GM10248 (cell line): Measurements from ENCODE around the gene LYRM2.

ENCODE experiments used
- CTCF ChIA-PET: fragments of 300-600 bp; sonication (Branson Sonifier 250); formaldehyde crosslinking; extraction: SDS; loops from one replicate; lab custom pipeline; 2021; ENCODE audit warnings: antibody characterized with exemption; lab: Yijun Ruan, JAX
- POLR2A ChIA-PET: fragments of 350-650 bp; sonication (Branson Sonifier 250); formaldehyde crosslinking; extraction: SDS; loops from one replicate; lab custom pipeline; 2020; ENCODE audit warnings: antibody characterized with exemption; lab: Yijun Ruan, JAX
- DNase-seq: peaks from one replicate; pipeline ENCODE4 v3.0.0; 2012; ENCODE audit errors: extremely low spot score
- CTCF ChIP-seq: IDR thresholded peaks from 2 replicates; pipeline ENCODE4 v1.5.1; 2012; ENCODE audit warnings: mild to moderate bottlenecking, low read depth; ENCODE audit errors: extremely low read depth, missing control alignments, control extremely low read depth

The LYRM2 gene

GRCh38 chr6:89583559-89583958 is 55.0 kb downstream of the LYRM2 start:
- ChIA-PET CTCF (interaction anchor here (1.1 to 1.2 kb wide), 2 partner anchors 11 to 15 kb away, joined by 3 to 5 read pairs; no protein-coding TSS in a partner anchor), POLR2A (no interaction called here)
- DNase-seq = no peak
- TF ChIP-seq CTCF = no peak

GRCh38 chr6:89582669-89583325 is 55.8 kb downstream of the LYRM2 start:
- TF ChIP-seq CTCF = no peak
- ChIA-PET CTCF (interaction anchor here (2.2 kb wide), 1 partner anchor 10 kb away, joined by 6 read pairs; no protein-coding TSS in a partner anchor), POLR2A (no interaction called here)
- no peak for DNase-seq

GRCh38 chr6:89581689-89582088 is 56.9 kb downstream of the LYRM2 start:
- no peak for TF ChIP-seq CTCF
- POLR2A ChIA-PET = no interaction called here
- no peak for DNase-seq
- CTCF ChIA-PET = interaction anchor here (1.1 to 2.2 kb wide), 2 partner anchors 9 to 28 kb away, joined by 4 to 6 read pairs; no protein-coding TSS in a partner anchor

- no peak for TF ChIP-seq CTCF
- ChIA-PET POLR2A (no interaction called here), CTCF (interaction anchor here (1.1 to 2.2 kb wide), 2 partner anchors 9 to 29 kb away, joined by 4 to 6 read pairs; no protein-coding TSS in a partner anchor)
- no peak for DNase-seq
Observed at GRCh38 chr6:89580997-89581666, 57.4 kb downstream of the LYRM2 start.

- POLR2A ChIA-PET = no interaction called here
Observed at GRCh38 chr6:89575562-89575960, 63.0 kb downstream of the LYRM2 start.

More at GRCh38 chr6:89575562-89575960, 63.0 kb downstream of the LYRM2 start:
- no peak for TF ChIP-seq CTCF
- DNase-seq = no peak
- CTCF ChIA-PET = interaction anchor here (1.1 to 1.4 kb wide), 2 partner anchors 9 to 34 kb away, joined by 3 to 4 read pairs; no protein-coding TSS in a partner anchor
